Testis (tissue), 3 donors: Measurements from ENCODE around the gene HSF5. TPM values are rescaled to one million over a fixed set of nuclear protein-coding genes. Genes with fewer than 3 reads are reported as not detected.
A peak's percentile ranks its signal among the peaks of the same experiment; 100 is the strongest.

Experiments used
- DNase-seq: peaks from one replicate; pipeline ENCODE4 v3.0.0-alpha.2; 2019
- H3K27ac ChIP-seq, 2 donors: fragments of 200-600 bp; sonication (generic); one replicate each; pipeline ENCODE4 v1.5.1; 2019
- H3K27me3 ChIP-seq: fragments of 200-600 bp; sonication (generic); one replicate; pipeline ENCODE4 v1.5.1; 2019
- H3K36me3 ChIP-seq: fragments of 200-600 bp; sonication (generic); one replicate; pipeline ENCODE4 v1.5.1; 2017; ENCODE audit warnings: low read depth; ENCODE audit errors: missing control alignments
- H3K4me1 ChIP-seq: fragments of 200-600 bp; sonication (generic); one replicate; pipeline ENCODE4 v1.5.1; 2019
- H3K4me3 ChIP-seq, 2 donors: fragments of 200-600 bp; sonication (generic); one replicate each; pipeline ENCODE4 v1.5.1; 2017 to 2019
- H3K9me3 ChIP-seq: fragments of 200-600 bp; sonication (generic); one replicate; pipeline ENCODE4 v1.5.1; 2017
- CTCF ChIP-seq, 3 experiments: fragments of 450-650 bp in 2 of 3; fragments of 200-600 bp in 1 of 3; sonication (generic) in 1 of 3; IDR thresholded peaks; one replicate each; pipeline ENCODE4 v1.5.1; 2016 to 2019; ENCODE audit warnings: antibody characterized with exemption in 3 of 3, mild to moderate bottlenecking in 2 of 3, moderate library complexity in 1 of 3
- POLR2A ChIP-seq: fragments of 450-650 bp; IDR thresholded peaks from one replicate; pipeline ENCODE4 v1.6.1; 2017; ENCODE audit warnings: antibody characterized with exemption, mild to moderate bottlenecking, moderate library complexity
- WGBS, 2 donors: methylation state at CpG; one replicate each; pipeline ENCODE4 v1.1.5; 2018; 5-methylcytosine and 5-hydroxymethylcytosine counted together
- intact Hi-C: fragments of 100-400 bp; cut with DNase I; formaldehyde crosslinking; loops from one replicate; pipeline ENCODE4 v1.15.1; 2023; ENCODE audit warnings: low total_unique reads
- polyA plus RNA-seq: library from polyadenylated mRNA; stranded (reverse); fragments of 350-450 nt; fragmentation: Illumina TruSeq; extraction: RNeasy Lipid Tissue Mini Kit (QIAGEN cat#74804); gene quantifications from one replicate; pipeline ENCODE4 v1.2.3, GENCODE V29; 2014; ENCODE audit warnings: low read depth, low replicate concordance; ENCODE audit not compliant: insufficient read depth
- total RNA-seq, 2 donors: library from RNA; depleted of rRNA; stranded (reverse); fragments of >200 nt; gene quantifications; one replicate each; pipeline ENCODE4 v1.2.3, GENCODE V29; 2016

The HSF5 gene
- total and polyA plus RNA-seq, 3 donors from 2014 or later = 40.0 to 119 (median 57.8) TPM

DNA sequence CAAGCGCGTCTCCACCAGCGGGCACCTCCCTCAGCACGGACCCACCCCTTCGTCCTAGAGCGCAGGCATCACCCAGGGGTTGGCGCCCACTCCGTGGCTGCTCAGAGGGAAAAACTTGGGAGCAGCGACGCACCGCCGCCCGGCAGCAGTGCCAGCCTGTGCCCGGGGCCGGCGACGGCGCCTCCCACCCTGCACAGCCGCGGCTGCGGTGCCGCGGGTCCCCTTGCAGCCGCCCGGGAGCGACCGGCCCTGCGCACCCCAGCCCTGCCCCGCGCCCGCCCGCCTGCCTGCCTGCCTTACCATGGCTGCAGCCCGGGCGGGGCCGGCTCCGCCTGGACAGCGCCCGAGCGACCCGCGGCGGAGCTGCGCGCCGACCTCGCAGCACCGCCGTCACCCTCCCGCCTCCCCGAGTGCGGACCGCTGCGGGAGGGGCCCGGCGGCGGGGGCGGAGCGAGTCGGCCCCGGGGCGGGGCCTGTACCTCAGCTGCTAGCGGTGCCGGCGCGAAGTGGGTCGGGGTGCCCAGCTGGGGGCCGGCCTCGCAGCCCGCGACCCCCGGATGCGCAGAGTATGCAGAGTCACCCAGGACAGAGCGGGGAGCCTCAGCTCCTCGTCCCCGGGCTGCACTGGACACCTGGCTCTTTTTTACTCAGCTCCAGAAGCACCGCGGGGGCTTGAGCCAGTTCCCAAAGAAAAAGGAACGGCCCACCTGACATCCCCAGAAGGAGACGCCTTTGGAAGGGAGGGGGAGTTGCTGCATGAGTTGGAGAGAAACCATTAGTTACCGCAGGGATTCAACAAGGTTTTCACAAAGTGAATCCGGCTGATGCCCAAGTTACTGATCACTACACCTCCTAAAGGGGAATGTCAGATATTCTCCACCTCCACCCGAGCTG is 43.7 kb upstream of the HSF5 start:
- no peaks in the 10 kb centered on the region for H3K4me1 ChIP-seq
- no peaks in the 10 kb centered on the region for H3K27me3 ChIP-seq
- no peaks in the 10 kb centered on the region for H3K36me3 ChIP-seq
- WGBS, 2 donors = 3% methylated on average over 14 to 42 of the region's 82 CpGs
- no peak overlapping the region for H3K27ac ChIP-seq
- intact Hi-C loops = no loop called here
- no peaks in the 10 kb centered on the region for H3K9me3 ChIP-seq
- peak overlapping the region; percentile 54 to 55 for H3K4me3 ChIP-seq
- DNase-seq = peak; percentile 66
- TF ChIP-seq POLR2A = no peak
- TF ChIP-seq CTCF (IDR thresholded peaks at IDR 0.05) = no peak

- Histone ChIP-seq H3K27me3 (no peaks in the 10 kb centered on the region), H3K27ac (no peak overlapping the region), H3K4me1 (no peaks in the 10 kb centered on the region), H3K9me3 (no peaks in the 10 kb centered on the region), H3K36me3 (no peaks in the 10 kb centered on the region), H3K4me3 (peak overlapping the region in 1 of 2 donors; percentile 45)
- no peak for DNase-seq
- TF ChIP-seq POLR2A (no peak), CTCF (IDR thresholded peaks at IDR 0.05) (no peak)
- WGBS, 2 donors = 28 to 38% methylated on average over 3 of the region's 3 CpGs
- intact Hi-C loops = no loop called here
These were observed 42.9 kb upstream of the HSF5 start for GRCh38 chr17:58531122-58531521.

DNA sequence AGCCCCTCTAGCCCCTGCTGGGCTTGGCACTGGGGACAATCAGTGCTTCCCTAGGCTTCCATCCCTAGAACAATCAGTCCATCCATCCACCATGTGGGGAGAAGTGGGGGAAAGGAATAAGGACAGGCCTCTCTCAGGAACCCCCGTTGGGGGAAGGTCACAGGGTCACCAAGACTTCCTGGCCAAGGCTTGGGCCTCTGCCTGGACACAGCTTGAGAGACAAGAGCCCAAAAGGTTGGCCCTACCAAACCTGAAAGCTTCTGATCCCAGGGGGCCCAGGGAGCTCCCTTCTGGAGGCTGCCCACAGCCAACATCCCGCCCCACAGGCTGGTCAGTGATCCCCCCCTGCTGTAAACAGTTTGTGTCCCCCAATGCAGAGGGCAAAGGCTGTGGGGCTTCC is 42.4 kb upstream of the HSF5 start:
- intact Hi-C loops = no loop called here
- no peak overlapping the region for H3K27ac ChIP-seq
- no peaks in the 10 kb centered on the region for H3K27me3 ChIP-seq
- H3K4me3 ChIP-seq = no peak overlapping the region
- TF ChIP-seq CTCF (IDR thresholded peaks at IDR 0.05) (no peak), POLR2A (no peak)
- DNase-seq = no peak
- no peaks in the 10 kb centered on the region for H3K9me3 ChIP-seq
- H3K4me1 ChIP-seq = no peaks in the 10 kb centered on the region
- no peaks in the 10 kb centered on the region for H3K36me3 ChIP-seq
- WGBS, 2 donors = 43 to 69% methylated on average over 2 of the region's 2 CpGs

DNA sequence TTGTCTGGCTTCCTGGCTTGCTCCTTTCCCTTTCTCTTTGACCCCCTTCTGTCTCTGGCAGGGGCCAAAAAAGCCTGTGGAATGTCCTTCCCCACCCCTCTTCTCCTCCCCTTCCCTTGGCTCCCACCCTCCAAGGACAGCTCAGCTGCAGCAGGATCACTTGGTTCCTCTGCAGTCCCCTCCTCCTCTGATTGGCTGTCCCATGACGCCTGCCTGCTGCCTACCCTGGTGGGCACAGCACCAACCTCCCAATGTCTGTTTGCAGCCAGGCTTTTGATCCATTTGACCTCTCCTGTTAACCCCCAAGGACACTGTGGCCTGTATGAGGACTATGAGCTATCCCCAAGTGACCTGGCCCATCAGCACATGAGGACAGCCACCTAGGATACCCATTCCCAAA is 41.1 kb upstream of the HSF5 start:
- WGBS, 2 donors = 27 to 38% methylated on average over 1 of the region's 1 CpG
- Histone ChIP-seq H3K27ac (no peak overlapping the region), H3K27me3 (no peaks in the 10 kb centered on the region), H3K36me3 (no peaks in the 10 kb centered on the region), H3K9me3 (no peaks in the 10 kb centered on the region), H3K4me1 (no peaks in the 10 kb centered on the region), H3K4me3 (no peak overlapping the region)
- DNase-seq = no peak
- intact Hi-C loops = no loop called here
- TF ChIP-seq CTCF (IDR thresholded peaks at IDR 0.05) (no peak), POLR2A (no peak)

DNA sequence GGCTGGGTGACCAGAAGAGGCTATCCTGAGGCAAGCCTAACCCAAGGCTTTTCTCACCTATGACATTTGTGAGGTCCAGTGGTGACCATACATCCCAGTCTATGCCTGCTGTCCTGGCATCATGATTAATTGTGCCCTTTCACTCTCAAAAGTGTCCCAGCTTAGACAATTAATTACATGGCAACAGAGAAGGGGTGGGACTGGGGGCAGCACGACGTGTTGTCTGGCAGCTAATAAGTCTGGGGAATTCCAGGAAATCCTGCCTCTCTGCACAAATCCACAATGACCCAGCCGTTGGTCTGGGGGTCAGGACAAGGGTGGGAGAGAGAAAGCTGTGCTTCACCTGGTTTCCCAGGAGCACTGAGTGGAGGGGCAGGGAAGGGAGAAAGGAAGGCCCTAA is 40.2 kb upstream of the HSF5 start:
- Histone ChIP-seq H3K9me3 (no peaks in the 10 kb centered on the region), H3K27me3 (no peaks in the 10 kb centered on the region), H3K4me1 (no peaks in the 10 kb centered on the region), H3K27ac (no peak overlapping the region), H3K4me3 (no peak overlapping the region), H3K36me3 (no peaks in the 10 kb centered on the region)
- WGBS, 2 donors = 42 to 52% methylated on average over 3 of the region's 3 CpGs
- TF ChIP-seq POLR2A (no peak), CTCF (IDR thresholded peaks at IDR 0.05) (no peak)
- intact Hi-C loops = no loop called here
- no peak for DNase-seq
